OCI-LY3 (cell line): Measurements from ENCODE around the gene CTSE.

ENCODE experiments used
- EZH2phosphoT487 ChIP-seq: fragments of 200-600 bp; shearing (Covaris generic); IDR thresholded peaks from 2 replicates; pipeline ENCODE4 v1.6.1; 2018; ENCODE audit warnings: antibody characterized with exemption, mixed run types, low read depth
- TF ChIP-seq, protein P1 (sequence below): fragments of 200-600, 300-600 bp; sonication (generic); IDR thresholded peaks from 2 replicates; pipeline ENCODE4 v1.5.1; 2014; ENCODE audit warnings: antibody characterized with exemption, low read length, low read depth

DNA sequence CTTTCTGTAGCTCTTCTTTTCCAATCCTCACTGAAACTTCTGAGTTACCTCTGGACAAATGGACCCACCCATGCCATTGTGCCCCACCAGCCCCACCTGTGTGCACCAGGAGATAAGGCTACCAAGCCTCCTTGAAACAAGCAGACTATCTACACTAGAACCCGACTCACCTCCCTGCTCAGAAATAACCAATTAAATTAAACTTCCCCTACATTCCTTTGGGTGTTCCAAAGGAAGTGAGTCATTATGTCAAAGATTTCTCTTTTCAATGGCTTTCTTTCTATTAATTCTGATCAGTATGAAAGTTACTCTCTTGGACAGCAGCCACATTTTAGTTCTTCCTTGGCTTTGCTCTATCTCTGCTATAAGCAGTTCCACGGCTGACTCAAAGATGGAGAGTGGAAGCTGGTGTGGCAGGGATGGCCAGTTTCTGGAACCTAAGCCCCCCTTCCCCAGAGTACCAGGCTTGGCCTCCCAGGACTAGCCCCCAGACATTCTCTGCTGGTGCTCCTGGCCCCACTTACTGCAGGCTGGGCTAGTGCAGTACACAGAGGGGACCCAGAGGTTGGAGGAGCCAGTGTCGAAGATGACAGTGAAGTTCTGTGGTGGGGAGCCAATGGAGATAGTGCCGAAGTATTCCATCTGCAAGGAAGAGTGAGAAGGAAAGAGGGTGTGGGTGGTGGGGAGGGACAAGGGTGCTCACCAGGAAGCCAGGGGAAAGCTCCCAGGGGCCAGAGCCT lies 1.9 kb downstream of the CTSE start:
- TF ChIP-seq, protein P1, sequence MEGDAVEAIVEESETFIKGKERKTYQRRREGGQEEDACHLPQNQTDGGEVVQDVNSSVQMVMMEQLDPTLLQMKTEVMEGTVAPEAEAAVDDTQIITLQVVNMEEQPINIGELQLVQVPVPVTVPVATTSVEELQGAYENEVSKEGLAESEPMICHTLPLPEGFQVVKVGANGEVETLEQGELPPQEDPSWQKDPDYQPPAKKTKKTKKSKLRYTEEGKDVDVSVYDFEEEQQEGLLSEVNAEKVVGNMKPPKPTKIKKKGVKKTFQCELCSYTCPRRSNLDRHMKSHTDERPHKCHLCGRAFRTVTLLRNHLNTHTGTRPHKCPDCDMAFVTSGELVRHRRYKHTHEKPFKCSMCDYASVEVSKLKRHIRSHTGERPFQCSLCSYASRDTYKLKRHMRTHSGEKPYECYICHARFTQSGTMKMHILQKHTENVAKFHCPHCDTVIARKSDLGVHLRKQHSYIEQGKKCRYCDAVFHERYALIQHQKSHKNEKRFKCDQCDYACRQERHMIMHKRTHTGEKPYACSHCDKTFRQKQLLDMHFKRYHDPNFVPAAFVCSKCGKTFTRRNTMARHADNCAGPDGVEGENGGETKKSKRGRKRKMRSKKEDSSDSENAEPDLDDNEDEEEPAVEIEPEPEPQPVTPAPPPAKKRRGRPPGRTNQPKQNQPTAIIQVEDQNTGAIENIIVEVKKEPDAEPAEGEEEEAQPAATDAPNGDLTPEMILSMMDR: no peak
- no peak for TF ChIP-seq EZH2phosphoT487
